Measurements from ENCODE around the gene ARL8B. TPM values are rescaled to one million over a fixed set of nuclear protein-coding genes. Genes with fewer than 3 reads are reported as not detected.

The ARL8B gene
- polyA plus RNA-seq, 1 donor from 2014 or later: 103 TPM

GRCh38 chr3:5153074-5153473 lies 31.0 kb downstream of the ARL8B start:
- H3K9me3 ChIP-seq (ENCODE audit: low read length): no peaks in the 10 kb centered on the region
- no peak overlapping the region for H3K4me3 ChIP-seq (ENCODE audit: low read length)
- no peak overlapping the region for H3K4me2 ChIP-seq (ENCODE audit: low read length)
- no peaks in the 10 kb centered on the region for H3K27me3 ChIP-seq (ENCODE audit: insufficient read depth, low read depth, low read length)
- H3K9me2 ChIP-seq (ENCODE audit: insufficient read depth, low read length): no peaks in the 10 kb centered on the region
- no peaks in the 10 kb centered on the region for H4K20me1 ChIP-seq (ENCODE audit: insufficient read depth)
- no peak overlapping the region for H3K27ac ChIP-seq (ENCODE audit: low read length)
- H3F3A ChIP-seq (ENCODE audit: insufficient read depth, low read length, poor library complexity, severe bottlenecking): no peaks in the 10 kb centered on the region
- H3K79me2 ChIP-seq (replicated peaks; ENCODE audit: insufficient read depth, low read length): peaks cover 38% of the 10 kb centered on the region
- no peak overlapping the region for H3K9ac ChIP-seq (ENCODE audit: low read length)
- no peak overlapping the region for H2AFZ ChIP-seq (ENCODE audit: low read depth, low read length)
- TF ChIP-seq CTCF (IDR thresholded peaks at IDR 0.05; ENCODE audit: poor library complexity, severe bottlenecking) (no peak), TAF1 (IDR thresholded peaks at IDR 0.05; ENCODE audit: low read depth) (no peak), POLR2AphosphoS5 (IDR thresholded peaks at IDR 0.05) (no peak)
- no peaks in the 10 kb centered on the region for H3K36me3 ChIP-seq (ENCODE audit: insufficient read depth, low read length)

GRCh38 chr3:5155241-5155640 lies 33.1 kb downstream of the ARL8B start:
- no peaks in the 10 kb centered on the region for H3K9me2 ChIP-seq (ENCODE audit: insufficient read depth, low read length)
- no peaks in the 10 kb centered on the region for H4K20me1 ChIP-seq (ENCODE audit: insufficient read depth)
- H3K79me2 ChIP-seq (replicated peaks; ENCODE audit: insufficient read depth, low read length): peaks cover 44% of the 10 kb centered on the region
- H3F3A ChIP-seq (ENCODE audit: insufficient read depth, low read length, poor library complexity, severe bottlenecking): no peaks in the 10 kb centered on the region
- H3K4me2 ChIP-seq (ENCODE audit: low read length): no peak overlapping the region
- no peak overlapping the region for H3K27ac ChIP-seq (ENCODE audit: low read length)
- H2AFZ ChIP-seq (ENCODE audit: low read depth, low read length): no peak overlapping the region
- H3K36me3 ChIP-seq (ENCODE audit: insufficient read depth, low read length): no peaks in the 10 kb centered on the region
- no peak for TF ChIP-seq TAF1 (IDR thresholded peaks at IDR 0.05; ENCODE audit: low read depth)
- TF ChIP-seq MXI1 (conservative IDR thresholded peaks at IDR 0.05; ENCODE audit: poor library complexity, severe bottlenecking): no peak
- no peak for TF ChIP-seq POLR2AphosphoS5 (IDR thresholded peaks at IDR 0.05)
- TF ChIP-seq EP300 (conservative IDR thresholded peaks at IDR 0.05; ENCODE audit: poor library complexity, severe bottlenecking): no peak
- no peak for TF ChIP-seq REST (IDR thresholded peaks at IDR 0.05; ENCODE audit: borderline replicate concordance)
- TF ChIP-seq SMC3 (conservative IDR thresholded peaks at IDR 0.05; ENCODE audit: poor library complexity): no peak
- no peak for TF ChIP-seq CTCF (IDR thresholded peaks at IDR 0.05; ENCODE audit: poor library complexity, severe bottlenecking)
- no peak for TF ChIP-seq EZH2 (IDR thresholded peaks at IDR 0.05; ENCODE audit: borderline replicate concordance, insufficient read depth, low read length, poor library complexity, severe bottlenecking)
- TF ChIP-seq RAD21 (conservative IDR thresholded peaks at IDR 0.05): no peak
- no peaks in the 10 kb centered on the region for H3K9me3 ChIP-seq (ENCODE audit: low read length)
- no peak overlapping the region for H3K4me3 ChIP-seq (ENCODE audit: low read length)
- H3K9ac ChIP-seq (ENCODE audit: low read length): no peak overlapping the region
- no peaks in the 10 kb centered on the region for H3K27me3 ChIP-seq (ENCODE audit: insufficient read depth, low read depth, low read length)

Measured in neural cell (in vitro differentiated cells).